ENCODE data around the gene MAPKBP1. TPM values are rescaled to one million over a fixed set of nuclear protein-coding genes. Genes with fewer than 3 reads are reported as not detected.

MAPKBP1 gene
- total RNA-seq, 2 donors from 2014 or later = 35.8 to 37.0 TPM

GRCh38 chr15:41855261-41855961, 81.1 kb downstream of the MAPKBP1 start:
- ATAC-seq (ENCODE audit: insufficient number of reproducible peaks, low FRiP score, low read depth) (no peak), DNase-seq (ENCODE audit: low spot score) (no peak)
- H3K27me3 ChIP-seq (replicated peaks; ENCODE audit: insufficient read depth) = no peaks in the 10 kb centered on the region
- no peak overlapping the region for H3K27ac ChIP-seq
- no peaks in the 10 kb centered on the region for H3K4me1 ChIP-seq (ENCODE audit: control insufficient read depth in 1 of 2, low read depth in 2 of 2)
- H3K36me3 ChIP-seq = no peaks in the 10 kb centered on the region
- no peak for TF ChIP-seq CTCF (IDR thresholded peaks at IDR 0.05)
- no peaks in the 10 kb centered on the region for H3K9me3 ChIP-seq
- no peak overlapping the region for H3K4me3 ChIP-seq

DNA sequence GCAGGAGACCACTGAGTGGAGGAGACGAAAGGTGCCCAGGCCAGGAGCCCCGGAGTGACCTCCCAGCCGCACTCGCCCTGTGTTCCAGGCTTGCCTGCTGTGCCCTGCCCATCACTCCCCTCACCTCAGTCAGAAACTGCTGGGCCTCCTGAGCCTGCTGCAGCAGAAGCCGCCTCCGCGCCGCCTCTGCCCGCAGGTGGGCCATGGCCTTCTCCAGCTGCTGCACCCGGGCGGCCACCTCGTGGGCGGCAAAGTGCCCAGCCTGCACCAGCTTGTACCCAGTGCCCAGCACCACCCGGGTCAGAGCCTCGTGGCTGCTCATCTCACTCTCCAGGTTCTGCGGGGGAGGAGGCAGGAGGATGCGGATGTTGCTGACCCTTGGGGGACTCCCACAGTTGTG, 82.0 kb downstream of the MAPKBP1 start:
- DNase-seq (ENCODE audit: low spot score) (no peak), ATAC-seq (ENCODE audit: insufficient number of reproducible peaks, low FRiP score, low read depth) (no peak)
- Histone ChIP-seq H3K4me3 (no peak overlapping the region), H3K4me1 (ENCODE audit: control insufficient read depth in 1 of 2, low read depth in 2 of 2) (no peaks in the 10 kb centered on the region), H3K27ac (no peak overlapping the region), H3K36me3 (no peaks in the 10 kb centered on the region), H3K9me3 (no peaks in the 10 kb centered on the region), H3K27me3 (replicated peaks; ENCODE audit: insufficient read depth) (no peaks in the 10 kb centered on the region)
- TF ChIP-seq CTCF (IDR thresholded peaks at IDR 0.05) = no peak

DNA sequence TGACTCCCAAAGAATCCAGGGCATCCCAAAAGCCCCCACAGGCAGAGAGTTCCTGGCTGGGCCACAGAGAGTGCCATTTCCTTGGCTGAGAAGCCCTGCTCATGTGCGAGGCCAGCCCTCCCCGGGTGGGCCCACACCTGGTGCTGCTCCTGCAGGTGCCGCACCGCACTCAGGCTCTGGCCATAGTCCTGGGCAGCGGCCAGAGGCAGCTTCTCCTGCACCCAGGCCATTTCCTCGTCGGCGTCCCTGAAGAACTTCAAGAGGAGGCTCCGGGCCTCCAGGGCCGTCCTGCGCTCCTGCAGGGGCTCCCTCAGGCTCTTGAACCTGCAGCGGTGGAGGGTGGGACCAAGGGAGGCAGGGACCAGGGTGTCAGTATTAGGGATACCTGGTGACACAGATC, 82.4 kb downstream of the MAPKBP1 start:
- Histone ChIP-seq H3K4me3 (no peak overlapping the region), H3K36me3 (no peaks in the 10 kb centered on the region), H3K27me3 (replicated peaks; ENCODE audit: insufficient read depth) (no peaks in the 10 kb centered on the region), H3K9me3 (no peaks in the 10 kb centered on the region), H3K27ac (no peak overlapping the region), H3K4me1 (ENCODE audit: control insufficient read depth in 1 of 2, low read depth in 2 of 2) (no peaks in the 10 kb centered on the region)
- no peak for TF ChIP-seq CTCF (IDR thresholded peaks at IDR 0.05)
- ATAC-seq (ENCODE audit: insufficient number of reproducible peaks, low FRiP score, low read depth) (no peak), DNase-seq (ENCODE audit: low spot score) (no peak)

DNA sequence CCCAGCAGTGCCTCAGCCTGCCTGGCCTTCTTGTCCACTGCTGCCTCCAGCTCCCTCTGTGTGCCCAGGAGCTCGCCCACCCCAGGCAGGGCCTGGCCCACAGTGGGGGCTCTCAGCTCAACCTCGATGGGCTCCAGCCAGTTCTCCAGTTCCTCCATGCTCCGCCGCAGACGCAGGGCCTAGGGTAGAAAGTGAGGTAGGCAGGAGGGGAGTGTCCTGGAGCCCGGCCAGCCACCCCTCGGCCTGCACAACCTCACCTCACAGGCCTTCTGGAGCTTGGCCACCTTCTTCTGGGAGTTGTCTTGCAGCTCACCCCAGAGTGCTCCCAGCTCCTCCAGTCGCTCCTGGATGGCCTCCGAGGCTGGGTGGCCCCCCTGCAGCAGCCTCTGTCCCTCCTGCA, 83.0 kb downstream of the MAPKBP1 start:
- Histone ChIP-seq H3K36me3 (no peaks in the 10 kb centered on the region), H3K27me3 (replicated peaks; ENCODE audit: insufficient read depth) (no peaks in the 10 kb centered on the region), H3K4me3 (no peak overlapping the region)

GRCh38 chr15:41858756-41859155, 84.5 kb downstream of the MAPKBP1 start:
- H3K27me3 ChIP-seq (replicated peaks; ENCODE audit: insufficient read depth) = no peaks in the 10 kb centered on the region
- H3K4me3 ChIP-seq = no peak overlapping the region
- no peaks in the 10 kb centered on the region for H3K36me3 ChIP-seq
- TF ChIP-seq CTCF (IDR thresholded peaks at IDR 0.05) = no peak
- no peaks in the 10 kb centered on the region for H3K4me1 ChIP-seq (ENCODE audit: control insufficient read depth in 1 of 2, low read depth in 2 of 2)
- H3K9me3 ChIP-seq = no peaks in the 10 kb centered on the region
- no peak for ATAC-seq (ENCODE audit: insufficient number of reproducible peaks, low FRiP score, low read depth)
- H3K27ac ChIP-seq = no peak overlapping the region
- no peak for DNase-seq (ENCODE audit: low spot score)

More for the DNA sequence above, 83.0 kb downstream of the MAPKBP1 start:
- Histone ChIP-seq H3K9me3 (no peaks in the 10 kb centered on the region), H3K4me1 (ENCODE audit: control insufficient read depth in 1 of 2, low read depth in 2 of 2) (no peaks in the 10 kb centered on the region), H3K27ac (no peak overlapping the region)
- DNase-seq (ENCODE audit: low spot score) = no peak
- no peak for TF ChIP-seq CTCF (IDR thresholded peaks at IDR 0.05)
- ATAC-seq (ENCODE audit: insufficient number of reproducible peaks, low FRiP score, low read depth) = no peak

All from thoracic aorta (tissue), 2 donors.